Fibroblast of mammary gland (primary cell): ENCODE results near the gene CES2.

ENCODE experiments used
- DNase-seq: peaks from one replicate; pipeline ENCODE4 v3.0.0-alpha.2; 2010; ENCODE audit warnings: low read depth
- H3K4me3 ChIP-seq: 2 replicates; pipeline ENCODE4 v1.5.1; 2011; ENCODE audit warnings: low read depth, mild to moderate bottlenecking, low read length, moderate library complexity; ENCODE audit not compliant: control insufficient read depth
- CTCF ChIP-seq: conservative IDR thresholded peaks from 2 replicates; pipeline ENCODE4 v1.5.1; 2011; ENCODE audit warnings: low read depth, low read length, inconsistent platforms; ENCODE audit not compliant: control insufficient read depth, insufficient read depth

The CES2 gene

GRCh38 chr16:66948134-66948836 is 13.0 kb downstream of the CES2 start:
- no peak for TF ChIP-seq CTCF
- DNase-seq, result no peak
- H3K4me3 ChIP-seq, result peak overlapping the region; percentile 46

- H3K4me3 ChIP-seq, result no peak overlapping the region
- no peak for TF ChIP-seq CTCF
- DNase-seq, result no peak
These were observed 13.5 kb downstream of the CES2 start for GRCh38 chr16:66948837-66949225.

GRCh38 chr16:66949472-66949871 is 14.2 kb downstream of the CES2 start:
- no peak for DNase-seq
- no peak for TF ChIP-seq CTCF

DNA sequence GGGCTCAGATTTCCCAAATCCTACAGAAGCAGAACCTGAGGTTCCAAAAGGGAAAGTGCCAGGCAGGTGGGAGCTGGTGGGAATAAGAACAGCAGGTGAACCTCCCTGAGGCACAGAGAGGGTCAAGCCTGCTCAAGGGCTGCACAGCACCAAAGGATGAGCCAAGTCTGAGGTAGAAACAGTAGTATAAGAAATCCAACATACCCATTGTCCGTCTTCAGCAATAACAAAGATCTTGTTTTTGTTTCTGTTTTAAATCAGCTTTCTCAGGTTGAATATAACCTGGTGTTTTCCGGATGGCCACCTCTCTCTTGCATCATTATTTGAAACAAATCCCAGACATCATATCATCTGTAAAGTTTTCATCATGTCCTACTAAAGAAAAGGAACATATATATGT is 15.1 kb downstream of the CES2 start:
- no peak for TF ChIP-seq CTCF
- no peak for DNase-seq
- no peak overlapping the region for H3K4me3 ChIP-seq

More at GRCh38 chr16:66949472-66949871, 14.2 kb downstream of the CES2 start:
- no peak overlapping the region for H3K4me3 ChIP-seq

DNA sequence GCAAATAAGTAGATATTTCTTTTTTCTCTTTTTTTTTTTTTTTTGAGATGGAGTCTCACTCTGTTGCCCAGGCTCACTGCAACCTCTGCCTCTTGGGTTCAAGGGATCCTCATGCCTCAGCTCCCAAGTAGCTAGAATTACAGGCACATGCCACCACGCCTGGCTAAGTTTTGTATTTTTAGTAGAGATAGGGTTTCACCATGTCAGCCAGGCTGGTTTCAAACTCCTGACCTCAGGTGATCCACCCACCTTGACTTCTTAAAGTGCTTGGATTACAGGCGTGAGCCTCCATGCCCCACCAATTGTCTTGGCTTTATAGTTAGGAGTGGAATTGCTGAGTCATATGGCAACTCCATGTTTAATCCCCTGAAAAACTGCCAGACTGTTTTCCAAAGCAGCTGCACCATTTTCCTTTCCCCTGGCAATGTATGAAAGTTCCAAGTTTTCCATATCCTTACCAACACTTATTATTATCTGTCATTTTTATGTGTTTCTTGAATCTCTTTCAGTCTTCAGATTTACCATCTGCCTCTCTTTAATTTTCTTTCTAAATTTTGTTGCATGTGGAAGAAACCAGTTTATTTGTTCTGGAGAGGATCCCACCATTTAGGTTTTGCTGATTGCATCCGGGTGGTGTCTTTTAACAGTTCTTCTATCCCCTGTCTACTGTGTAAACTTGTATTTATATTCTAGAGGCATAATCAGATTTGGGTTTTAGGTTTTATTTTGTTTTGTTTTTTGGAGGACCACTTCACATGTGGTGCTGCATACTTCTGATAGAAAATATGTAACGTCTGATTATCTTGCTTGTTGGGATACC is 15.9 kb downstream of the CES2 start:
- no peak overlapping the region for H3K4me3 ChIP-seq
- TF ChIP-seq CTCF, result no peak
- DNase-seq, result no peak

- H3K4me3 ChIP-seq, result no peak overlapping the region
- DNase-seq, result no peak
- no peak for TF ChIP-seq CTCF
These were observed 17.3 kb downstream of the CES2 start for GRCh38 chr16:66952430-66953110.
